HL-60 (cell line): ENCODE measurements around the gene FGFR2.

ENCODE experiments used
- DNase-seq, 2 experiments: peaks; one replicate each; pipeline ENCODE4 v3.0.0-alpha.2; 2010 to 2020; ENCODE audit warnings: low read depth in 1 of 2, low spot score in 1 of 2
- H3K27ac ChIP-seq: fragments of 250-450 bp; sonication (Bioruptor Pico); replicated peaks from 2 replicates; pipeline ENCODE4 v1.5.1; 2020; ENCODE audit warnings: mild to moderate bottlenecking, moderate library complexity
- H3K27me3 ChIP-seq: fragments of 250-450 bp; sonication (Bioruptor Pico); 2 replicates; pipeline ENCODE4 v1.5.1; 2021; ENCODE audit warnings: mild to moderate bottlenecking, moderate library complexity; ENCODE audit not compliant: insufficient read depth, poor library complexity, severe bottlenecking
- H3K4me3 ChIP-seq: replicated peaks from 2 replicates; pipeline ENCODE4 v1.5.1; 2011; ENCODE audit warnings: mild to moderate bottlenecking, control low read depth, low read length; ENCODE audit not compliant: insufficient read depth
- CTCF ChIP-seq: IDR thresholded peaks from one replicate; pipeline ENCODE4 v1.5.1; 2011; ENCODE audit warnings: low read length, control low read depth, inconsistent platforms; ENCODE audit not compliant: insufficient read depth
- GABPA ChIP-seq: IDR thresholded peaks from 2 replicates; pipeline ENCODE4 v1.6.1; 2012; ENCODE audit warnings: low read depth
- POLR2AphosphoS5 ChIP-seq: IDR thresholded peaks from 2 replicates; pipeline ENCODE4 v1.6.1; 2012; ENCODE audit warnings: low read depth
- REST ChIP-seq: IDR thresholded peaks from 2 replicates; pipeline ENCODE4 v1.6.1; 2012; ENCODE audit warnings: low read depth; ENCODE audit not compliant: insufficient replicate concordance
- SPI1 ChIP-seq: IDR thresholded peaks from 2 replicates; pipeline ENCODE4 v1.6.1; 2012; ENCODE audit warnings: low read depth, mild to moderate bottlenecking, borderline replicate concordance

Gene FGFR2

GRCh38 chr10:121570315-121570714, 27.9 kb downstream of the FGFR2 start:
- no peak overlapping the region for H3K4me3 ChIP-seq
- no peak for DNase-seq
- no peaks in the 10 kb centered on the region for H3K27me3 ChIP-seq
- TF ChIP-seq CTCF (no peak), GABPA (no peak), SPI1 (no peak), POLR2AphosphoS5 (no peak), REST (no peak)
- no peak overlapping the region for H3K27ac ChIP-seq

- Histone ChIP-seq H3K27ac (no peak overlapping the region), H3K4me3 (no peak overlapping the region), H3K27me3 (no peaks in the 10 kb centered on the region)
- TF ChIP-seq POLR2AphosphoS5 (no peak), REST (no peak), GABPA (no peak), CTCF (no peak), SPI1 (no peak)
- DNase-seq, result no peak
Measured at GRCh38 chr10:121568275-121568674, 30.0 kb downstream of the FGFR2 start.

GRCh38 chr10:121567569-121567968, 30.7 kb downstream of the FGFR2 start:
- TF ChIP-seq SPI1 (no peak), POLR2AphosphoS5 (no peak), GABPA (no peak)
- no peak for DNase-seq
- no peaks in the 10 kb centered on the region for H3K27me3 ChIP-seq
- no peak overlapping the region for H3K27ac ChIP-seq
- H3K4me3 ChIP-seq, result no peak overlapping the region

GRCh38 chr10:121566755-121567154, 31.5 kb downstream of the FGFR2 start:
- no peak for DNase-seq
- H3K4me3 ChIP-seq, result no peak overlapping the region
- no peak for TF ChIP-seq REST
- TF ChIP-seq SPI1, result no peak
- TF ChIP-seq POLR2AphosphoS5, result no peak
- TF ChIP-seq CTCF, result no peak
- no peak for TF ChIP-seq GABPA
- H3K27ac ChIP-seq, result no peak overlapping the region
- no peaks in the 10 kb centered on the region for H3K27me3 ChIP-seq
